CD4-positive, alpha-beta T cell treated with Interleukin-15 for 4 hours (primary cell): ENCODE results near the gene MTHFR.
"Not testable (repeated sequence)": the region's sequence is repeated elsewhere in the genome, so short reads cannot be mapped to it uniquely, and the experiment has no call there.

Source experiments
- DNase-seq: peaks from one replicate; pipeline ENCODE4 v3.0.0-alpha.2; 2020; ENCODE audit warnings: low spot score

Gene MTHFR

DNA sequence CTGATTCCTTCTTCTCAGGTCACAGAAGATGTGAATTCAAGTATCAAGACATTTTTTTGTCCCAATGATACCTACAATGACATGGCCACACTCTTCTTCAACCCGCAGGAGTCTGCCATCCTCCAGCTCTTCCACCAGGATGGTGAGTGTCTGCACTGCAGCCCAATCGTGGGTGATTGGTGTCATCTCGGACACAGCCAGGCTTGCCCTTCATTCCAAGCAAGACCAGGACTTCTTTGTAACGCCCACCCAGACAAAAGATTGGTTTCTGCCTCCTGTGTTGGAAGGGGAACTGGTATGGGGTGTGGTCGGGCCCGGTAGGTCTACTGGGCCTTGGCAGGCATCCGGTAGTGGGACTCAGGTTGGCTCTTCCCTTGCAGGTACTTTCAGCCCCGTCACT is 27.7 kb upstream of the MTHFR start:
- DNase-seq, result no peak

DNA sequence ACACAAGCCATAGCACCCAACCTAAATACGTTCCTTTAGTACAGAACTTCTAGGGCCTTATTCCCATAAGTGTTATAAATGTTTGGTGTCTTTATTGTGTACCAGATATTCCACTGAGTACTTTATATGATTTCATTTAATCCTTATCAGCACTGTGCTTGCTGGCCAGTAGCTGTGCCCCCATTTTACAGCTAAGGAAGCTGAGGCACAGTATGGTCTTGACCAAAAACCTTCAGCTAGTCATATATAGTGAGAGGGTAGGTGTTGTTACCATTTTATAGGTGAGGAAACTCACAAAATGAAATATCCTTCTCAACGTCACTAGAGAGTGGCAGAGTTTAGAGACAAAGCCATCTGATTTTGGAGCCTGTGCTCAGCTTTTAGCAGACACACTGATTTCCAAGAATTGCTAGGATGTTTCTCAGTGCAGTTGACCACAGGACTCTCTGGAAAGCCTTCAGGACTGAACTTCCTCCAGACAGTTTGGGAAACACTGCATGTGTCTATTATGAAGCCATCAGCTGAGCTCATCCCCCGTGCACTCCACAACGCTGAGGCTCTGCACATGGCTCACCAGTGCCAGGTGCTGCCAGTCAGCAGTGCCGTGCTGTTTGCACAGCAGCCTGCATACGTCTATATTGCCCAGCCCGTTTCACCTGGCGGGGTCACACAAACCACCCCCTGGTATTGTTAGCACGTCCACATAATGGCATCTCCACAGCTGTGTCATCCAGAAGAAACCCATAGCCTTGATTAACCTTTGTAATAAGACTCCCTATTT is 26.4 kb upstream of the MTHFR start:
- no peak for DNase-seq

DNA sequence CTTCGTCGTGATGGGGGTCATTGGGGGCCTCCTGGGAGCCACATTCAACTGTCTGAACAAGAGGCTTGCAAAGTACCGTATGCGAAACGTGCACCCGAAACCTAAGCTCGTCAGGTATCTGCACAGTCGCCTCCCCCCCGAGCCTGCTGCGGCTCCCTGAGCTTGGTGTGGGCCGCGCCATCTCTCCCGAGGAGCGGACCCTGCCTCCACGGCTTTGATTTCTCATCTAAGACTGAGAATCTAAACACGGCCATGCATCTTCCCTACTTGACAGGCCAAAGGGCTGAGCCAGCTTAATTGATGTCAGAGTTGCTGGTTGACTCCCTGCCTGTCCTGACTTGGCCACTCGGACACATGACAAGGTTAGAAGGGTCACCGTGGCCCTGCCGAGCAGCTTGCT is 22.7 kb upstream of the MTHFR start:
- no peak for DNase-seq

DNA sequence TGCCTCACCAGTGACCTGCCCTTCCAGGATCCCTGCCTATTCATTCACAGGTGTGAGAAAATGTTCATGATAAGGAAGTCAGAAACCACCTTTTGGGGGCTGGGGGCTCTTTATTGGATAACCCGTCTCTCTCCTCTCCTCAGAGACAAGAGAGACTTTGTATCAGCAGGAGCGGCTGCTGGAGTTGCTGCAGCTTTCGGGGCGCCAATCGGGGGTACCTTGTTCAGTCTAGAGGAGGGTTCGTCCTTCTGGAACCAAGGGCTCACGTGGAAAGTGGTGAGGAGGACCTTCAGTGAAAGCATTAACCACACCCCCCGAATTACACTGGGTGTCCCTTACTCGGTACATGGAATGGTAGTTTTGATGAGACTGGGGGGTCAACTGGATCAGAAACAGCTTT is 21.2 kb upstream of the MTHFR start:
- DNase-seq, result no peak

DNA sequence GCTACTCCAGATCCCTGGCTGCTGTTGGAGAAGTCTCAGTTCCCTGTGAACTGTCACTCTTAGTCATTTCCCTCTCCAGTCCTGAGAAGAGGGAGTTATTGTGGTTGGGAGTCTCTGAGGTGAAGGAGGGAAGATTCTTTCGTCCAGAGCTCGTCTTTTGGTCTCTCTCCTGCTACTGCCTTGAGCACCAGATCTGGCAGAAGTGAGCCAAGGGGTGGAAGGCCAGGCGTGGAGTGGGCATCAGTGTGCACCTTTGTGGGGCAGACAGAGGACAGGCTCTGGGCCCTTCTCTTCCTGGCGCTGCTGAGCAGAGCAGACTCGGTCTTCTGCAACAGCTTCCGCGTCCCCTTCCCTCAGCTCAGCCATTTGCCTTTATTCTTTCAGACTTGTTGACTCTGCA is 19.4 kb upstream of the MTHFR start:
- DNase-seq, result no peak

DNA sequence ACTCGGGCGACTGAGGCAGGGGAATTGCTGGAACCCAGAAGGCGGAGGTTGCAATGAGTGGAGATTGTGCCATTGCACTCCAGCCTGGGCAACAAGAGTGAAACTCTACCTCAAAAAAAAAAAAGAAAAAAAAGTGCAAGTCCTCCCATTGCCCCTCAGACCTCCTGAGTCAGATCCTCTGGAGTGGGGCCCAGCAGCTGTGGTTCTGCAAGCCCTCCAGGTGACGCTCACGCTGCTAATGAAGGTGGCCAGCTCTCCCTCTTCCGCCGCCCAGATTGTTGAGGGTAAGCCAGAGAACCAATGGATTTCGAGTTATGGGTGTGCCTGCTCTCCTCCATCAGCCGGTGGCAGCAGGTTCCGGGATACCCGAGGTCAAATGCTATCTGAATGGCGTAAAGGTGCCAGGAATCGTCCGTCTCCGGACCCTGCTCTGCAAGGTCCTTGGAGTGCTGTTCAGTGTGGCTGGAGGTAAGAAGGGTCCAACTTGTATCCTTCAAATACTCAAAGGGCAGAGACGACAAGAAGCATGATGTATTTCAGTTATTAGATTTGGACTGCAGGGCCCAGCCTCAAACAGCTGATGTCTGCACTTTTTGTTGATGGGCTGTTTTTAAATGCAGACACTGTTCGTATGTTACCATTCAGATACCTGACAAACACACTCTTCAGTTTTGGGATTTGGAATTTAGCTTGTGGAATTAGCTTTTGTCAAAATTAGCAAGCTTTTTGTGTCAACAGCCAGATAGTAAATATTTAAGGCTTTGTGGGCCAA is 17.8 kb upstream of the MTHFR start:
- DNase-seq, result no peak

DNA sequence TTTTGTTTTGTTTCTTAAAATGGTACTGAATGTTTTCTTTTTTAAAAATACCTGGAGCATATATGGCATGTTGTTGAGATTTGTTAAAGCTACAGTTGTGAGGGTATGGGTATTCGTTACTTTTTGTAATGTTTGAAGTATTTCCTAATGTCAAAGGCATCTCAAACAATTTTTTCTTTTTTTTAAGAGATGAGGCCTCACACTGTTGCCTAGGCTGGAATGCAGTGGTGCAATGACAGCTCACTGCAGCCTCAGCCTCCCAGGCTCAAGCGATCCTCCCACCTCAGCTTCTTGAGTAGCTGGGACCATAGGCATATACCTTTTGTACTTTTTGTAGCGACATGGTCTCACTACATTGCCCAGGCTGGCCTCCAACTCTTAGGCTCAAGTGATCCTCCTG is 16.3 kb upstream of the MTHFR start:
- no peak for DNase-seq

DNA sequence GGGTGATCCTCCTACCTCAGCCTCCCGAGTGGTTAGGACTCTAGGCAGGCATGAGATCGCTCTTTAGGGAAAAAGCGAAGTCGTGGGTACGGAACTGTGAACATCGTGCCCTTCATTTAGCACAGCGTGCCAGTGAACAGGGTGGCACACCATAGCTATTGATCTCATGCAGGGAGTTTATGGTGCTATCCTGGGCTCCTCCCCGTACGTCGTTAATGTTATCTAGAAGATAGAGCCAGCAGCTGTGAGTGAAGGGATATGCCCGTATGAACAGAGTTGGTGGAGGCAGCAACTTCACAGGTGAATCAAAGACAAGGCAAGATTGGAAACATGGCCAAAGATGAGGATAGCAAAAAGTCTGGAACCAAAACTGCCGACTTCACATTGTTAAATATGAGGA is 11.4 kb upstream of the MTHFR start:
- no peak for DNase-seq

DNA sequence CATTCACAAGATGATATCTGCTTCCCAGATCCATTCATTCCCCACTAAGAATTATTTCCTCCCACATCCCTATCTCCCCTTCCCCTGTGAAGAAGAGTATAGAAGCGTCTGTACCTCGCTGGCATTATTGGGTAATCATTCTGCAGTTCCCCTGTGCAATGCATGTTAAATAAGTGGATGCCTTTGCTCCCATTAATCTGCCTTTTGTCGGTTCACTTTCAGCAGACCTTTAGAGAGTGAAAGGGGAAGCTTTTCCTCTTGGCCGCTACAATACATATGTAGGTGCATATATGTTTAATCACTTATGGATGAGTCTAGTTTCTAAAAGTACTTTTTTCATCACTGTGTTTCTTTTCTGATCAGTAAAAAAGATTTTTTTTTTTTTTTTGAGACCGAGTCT is 7.3 kb upstream of the MTHFR start:
- no peak for DNase-seq

DNA sequence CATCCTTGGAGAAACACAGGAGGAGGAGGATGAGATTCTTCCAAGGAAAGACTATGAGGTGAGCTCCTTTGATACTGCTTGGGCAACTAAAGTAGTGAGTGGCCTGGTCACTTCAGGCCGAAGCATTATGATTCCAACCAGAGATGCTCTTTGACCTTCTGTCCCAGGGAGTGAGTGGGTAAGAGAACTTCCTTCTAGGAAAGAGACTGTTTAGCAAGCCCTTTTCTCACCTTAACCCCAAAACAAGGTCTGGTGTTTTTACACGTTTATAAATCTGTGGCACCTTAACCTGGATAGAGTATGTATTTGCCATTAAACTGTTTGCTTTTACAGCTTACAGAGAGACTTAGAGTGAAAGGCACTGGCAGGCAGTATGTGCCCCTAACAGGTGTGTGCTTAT is 1.4 kb upstream of the MTHFR start:
- DNase-seq, result no peak

DNA sequence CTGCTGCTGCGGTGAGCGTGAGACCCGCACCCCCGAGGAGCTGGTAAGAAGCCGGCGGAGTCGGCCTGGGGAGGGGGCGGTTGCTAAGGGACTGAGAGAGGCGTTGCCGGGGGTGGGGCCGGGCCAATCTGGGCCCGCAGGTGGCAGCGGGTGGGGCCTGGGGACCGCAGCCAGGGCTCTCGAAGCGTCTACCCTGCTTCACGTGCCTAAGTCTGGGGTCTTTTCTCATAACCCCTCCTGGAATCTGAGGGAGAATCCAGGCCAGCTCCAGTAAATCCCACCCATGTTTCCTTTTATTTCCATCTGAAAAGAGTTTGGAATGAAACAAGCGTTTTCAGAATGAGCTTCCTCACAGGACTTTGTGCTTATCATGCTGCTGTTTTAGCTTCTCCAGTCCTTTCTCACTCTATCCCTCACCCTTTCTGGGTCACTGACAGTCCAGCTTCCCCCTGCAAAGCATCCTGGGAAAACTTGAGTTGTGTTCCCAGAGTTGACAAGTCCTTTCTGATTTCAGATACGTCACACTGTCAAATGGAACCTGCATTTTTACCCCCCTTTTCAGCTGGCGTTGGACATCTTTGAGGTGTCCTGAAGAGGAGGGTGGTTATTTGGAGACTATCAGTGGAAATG is 658 bp upstream of the MTHFR start:
- peak; percentile 14 for DNase-seq

DNA sequence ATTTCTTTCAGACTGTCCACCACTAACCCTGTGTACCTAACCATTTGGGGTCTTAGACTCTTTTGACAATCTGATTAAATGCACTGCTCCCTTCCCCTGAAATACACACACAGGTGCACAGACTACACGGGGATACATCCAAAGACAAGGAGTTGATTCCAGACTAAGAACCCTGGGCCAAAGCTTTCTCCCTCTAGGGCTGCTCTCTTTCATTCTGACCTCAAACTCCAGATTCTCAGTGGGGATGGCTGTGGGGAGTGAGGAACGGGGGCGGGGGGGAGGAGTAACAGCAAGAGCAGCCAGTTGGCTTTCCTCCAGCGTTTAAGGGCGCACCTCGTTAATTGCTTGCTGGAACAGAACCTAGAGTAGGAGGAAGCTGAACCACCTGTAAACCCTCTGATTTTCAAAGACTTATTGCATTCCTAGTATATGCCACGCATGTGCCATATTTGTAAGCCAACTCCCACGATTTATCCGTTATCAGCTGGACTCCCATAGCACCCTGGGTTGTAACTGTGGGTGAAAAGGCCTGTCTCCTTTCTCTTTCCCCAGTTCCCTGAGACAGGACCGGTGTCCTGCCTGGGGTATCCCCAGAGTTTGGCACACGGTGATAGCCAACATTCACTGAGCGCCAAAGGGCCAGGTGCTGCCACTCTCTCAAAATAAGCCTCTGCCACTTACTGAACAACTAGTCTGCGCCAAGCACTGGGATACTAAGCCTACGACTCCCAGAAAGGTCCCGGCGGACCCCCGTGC is 920 bp downstream of the MTHFR start:
- DNase-seq, result peak; percentile 18

DNA sequence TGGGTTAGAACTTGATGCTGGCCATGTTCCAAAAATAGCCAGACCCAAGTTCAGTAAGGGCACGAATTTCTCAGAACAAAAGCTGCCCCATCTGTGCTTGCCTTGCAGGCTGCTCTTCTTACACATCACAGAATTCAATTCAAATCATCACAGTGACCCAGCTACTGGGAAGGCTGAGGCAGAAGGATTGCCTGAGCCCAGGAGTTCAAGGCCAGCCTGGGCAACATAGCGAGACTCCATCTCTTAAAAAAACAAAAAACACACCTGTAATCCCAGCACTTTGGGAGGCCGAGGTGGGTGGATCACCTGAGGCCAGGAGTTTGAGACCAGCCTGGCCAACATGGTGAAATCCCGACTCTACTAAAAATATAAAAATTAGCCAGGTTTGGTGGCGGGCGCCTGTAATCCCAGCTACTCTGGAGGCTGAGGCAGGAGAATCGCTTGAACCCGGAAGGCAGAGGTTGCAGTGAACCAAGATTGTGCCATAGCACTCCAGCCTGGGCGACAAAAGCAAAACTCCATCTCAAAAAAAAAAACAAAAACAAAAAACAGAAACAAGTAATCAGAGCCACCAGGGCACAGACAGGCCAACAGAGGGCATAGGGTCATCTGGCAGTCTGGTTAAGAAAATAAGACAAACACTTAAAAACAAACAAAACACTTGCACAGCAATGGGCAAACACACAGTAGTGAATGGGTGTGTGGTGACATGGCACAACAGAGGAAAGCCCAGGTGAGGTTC is 1.7 kb downstream of the MTHFR start:
- DNase-seq, result not testable (repeated sequence)

DNA sequence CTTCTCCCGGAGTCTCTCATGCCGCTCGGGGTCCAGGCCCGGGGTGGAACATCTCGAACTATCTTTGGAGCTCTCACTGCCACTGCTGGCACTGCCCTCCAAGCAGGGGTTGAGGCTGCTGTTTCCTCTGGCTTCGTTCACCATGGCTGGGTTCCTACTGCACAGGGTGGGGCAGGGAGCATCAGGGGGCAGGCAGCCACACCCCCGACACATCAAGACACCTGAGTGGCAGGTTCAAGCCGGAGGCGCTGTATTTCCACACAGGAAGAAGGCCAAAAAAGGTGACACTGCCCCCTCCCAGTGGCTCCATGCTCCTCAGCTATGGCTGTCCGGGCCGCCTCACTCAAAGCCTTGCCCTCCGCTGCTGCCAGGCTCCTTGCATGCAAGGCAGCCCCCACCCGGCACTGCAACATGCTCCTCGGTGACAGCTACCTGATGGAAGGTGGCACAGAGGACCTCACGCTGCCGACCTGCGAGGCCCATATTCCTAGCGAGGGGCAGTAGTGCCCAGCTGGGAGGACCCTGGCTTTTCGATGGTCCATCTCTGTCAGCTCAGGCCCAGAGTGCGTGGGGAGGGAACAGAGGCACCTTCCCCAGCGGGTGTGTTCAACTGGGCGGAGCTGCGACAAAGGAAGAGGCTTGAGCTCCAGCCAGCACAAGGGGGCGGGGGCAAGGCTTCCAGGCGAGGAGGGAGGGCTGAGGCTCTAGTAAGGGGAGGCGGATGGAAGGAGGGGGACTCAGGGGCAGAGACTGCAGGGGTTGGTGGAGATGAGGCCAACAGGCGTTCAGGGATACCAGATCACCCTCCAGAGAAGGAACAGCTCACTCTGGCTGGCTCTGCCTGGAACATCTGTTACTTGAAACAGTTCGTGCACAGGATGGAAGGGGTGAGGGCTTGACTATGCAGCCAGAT is 2.5 kb downstream of the MTHFR start:
- DNase-seq, result peak; percentile 68

DNA sequence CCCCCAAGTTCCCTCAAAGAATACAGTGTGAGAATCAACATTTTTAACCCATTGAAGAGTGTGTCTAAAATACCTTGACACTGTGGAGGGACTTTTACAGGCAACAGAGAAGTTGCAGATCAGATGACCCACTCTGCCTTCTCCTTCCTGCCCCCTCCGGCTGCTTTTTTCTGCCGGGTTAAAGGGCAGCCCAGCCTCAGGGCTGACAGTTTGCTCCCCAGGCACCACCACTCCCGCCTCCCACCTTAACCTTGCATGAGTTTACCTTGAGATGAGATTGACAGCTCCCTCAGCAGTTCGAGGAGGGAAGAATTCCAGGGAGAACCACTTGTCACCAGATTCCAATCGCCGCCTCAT is 3.2 kb downstream of the MTHFR start:
- no peak for DNase-seq

DNA sequence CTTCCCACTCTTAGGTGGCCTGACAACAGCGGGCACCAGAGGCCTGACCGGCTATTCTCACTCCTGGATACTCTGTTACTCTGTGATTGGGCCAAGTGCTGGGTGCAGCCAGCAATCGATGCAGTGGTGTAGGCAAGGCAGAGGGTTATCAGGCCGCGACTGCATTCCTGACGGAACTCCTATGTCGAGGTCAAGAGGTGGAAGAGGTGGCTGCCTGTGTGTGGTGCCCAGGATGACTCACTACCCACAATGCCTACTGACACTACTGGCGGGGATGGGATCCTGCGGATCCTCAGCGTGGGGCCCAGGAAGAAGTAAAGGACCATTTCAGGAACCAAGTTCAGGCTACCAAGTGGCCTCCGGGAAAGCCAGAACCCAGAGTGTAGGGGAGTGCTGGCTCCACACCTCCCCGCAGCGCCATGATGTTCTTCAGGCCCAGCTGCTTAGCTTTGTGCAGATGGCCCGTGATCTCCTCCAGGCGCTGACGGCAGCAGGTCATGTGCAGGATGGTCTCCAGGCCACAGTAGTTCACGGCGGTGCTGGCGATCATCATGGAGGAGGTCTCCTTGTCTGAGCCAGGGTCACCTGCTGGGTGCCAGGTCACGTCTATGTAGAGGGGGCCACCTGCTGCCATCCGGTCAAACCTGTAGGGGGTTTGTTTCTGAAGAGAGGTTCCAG is 4.9 kb downstream of the MTHFR start:
- DNase-seq, result no peak

DNA sequence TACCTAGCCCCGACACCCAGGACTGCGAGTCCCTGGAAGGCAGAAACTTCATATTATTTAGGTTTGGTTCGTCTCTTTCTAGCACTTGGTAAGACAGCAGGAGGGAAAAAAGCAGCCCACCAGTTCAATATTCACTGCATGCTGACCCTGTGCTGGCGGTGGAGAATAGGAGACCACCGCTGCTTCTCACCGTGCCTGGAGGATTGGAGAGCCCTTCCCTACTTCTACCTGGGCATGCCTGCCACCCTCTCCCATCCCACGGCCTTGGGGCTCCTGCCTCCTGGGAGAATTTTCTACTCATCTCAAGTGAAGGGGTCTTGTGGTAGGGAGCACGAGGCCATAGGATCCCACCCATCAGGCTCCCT is 5.4 kb downstream of the MTHFR start:
- no peak for DNase-seq

DNA sequence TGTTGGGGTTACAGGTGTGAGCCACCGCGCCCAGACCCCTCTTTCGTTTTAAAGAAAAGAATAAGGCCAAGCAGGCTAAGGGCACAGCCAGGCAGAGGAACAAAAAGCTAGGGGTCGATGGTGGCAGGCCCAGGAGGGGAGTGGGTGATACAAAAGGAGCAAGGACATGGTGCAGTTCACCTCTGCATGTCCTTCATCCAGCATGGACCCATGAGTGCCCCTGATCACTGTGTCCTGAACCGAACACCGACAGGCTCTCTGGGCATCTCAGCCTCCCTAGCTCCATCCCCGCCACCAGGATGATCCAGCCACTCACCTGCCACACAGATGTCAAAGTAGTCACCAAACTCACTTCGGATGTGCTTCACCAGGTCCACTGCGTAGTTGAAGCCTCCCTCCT is 5.9 kb downstream of the MTHFR start:
- DNase-seq, result no peak

DNA sequence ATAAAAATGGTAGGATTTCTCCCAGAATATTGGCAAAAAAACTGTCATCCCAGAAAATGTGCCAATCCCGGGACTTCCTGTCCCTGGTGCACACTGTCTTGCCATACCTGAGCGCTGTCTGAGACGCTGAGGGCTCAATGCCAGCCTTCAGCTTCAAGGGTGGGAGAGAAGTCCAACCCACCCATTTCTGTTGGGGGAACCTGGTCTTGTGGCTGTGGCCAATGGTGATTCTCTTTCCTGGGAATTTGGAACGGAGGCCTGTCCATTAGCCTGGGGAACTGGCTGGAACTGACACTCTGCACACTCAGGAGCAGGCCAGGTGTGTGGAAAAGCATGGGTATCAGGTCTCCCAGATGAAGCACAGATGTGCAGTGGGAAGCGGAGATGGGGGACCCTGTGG is 6.7 kb downstream of the MTHFR start:
- DNase-seq, result no peak

DNA sequence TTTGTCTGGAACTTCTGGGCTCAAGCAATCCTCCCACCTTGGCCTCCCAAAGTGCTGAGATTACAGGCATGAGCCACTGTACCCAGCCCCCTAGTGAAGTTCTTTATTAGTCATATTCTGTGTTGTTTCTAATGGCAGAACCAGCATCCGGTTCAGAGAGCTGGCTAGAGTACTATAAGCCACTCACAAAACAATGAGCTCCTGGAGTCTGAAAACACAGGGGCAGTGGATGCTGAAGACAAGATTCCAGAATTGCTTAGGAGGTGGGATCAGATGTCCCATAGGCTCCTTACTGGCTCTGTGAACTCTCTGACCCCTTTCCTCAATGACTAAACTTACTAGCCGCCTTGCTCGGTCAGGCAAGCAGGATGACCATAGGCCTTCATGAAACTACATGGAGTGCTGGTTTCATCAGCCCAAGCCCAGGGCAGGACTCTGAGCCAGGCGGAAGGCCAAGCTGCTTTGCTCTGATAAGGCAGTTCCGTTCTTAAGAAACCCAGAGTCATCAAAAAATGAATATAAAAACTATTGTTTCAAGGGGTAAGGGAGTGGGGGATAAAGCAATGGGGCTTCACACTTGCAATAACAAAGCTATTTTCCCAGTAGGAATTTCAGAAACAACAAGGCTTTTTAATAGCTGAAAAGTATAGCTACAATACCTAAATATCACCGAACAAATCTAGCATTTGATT is 8.1 kb downstream of the MTHFR start:
- DNase-seq, result no peak
